ENCODE data around the gene MICALL2. TPM values are rescaled to one million over a fixed set of nuclear protein-coding genes. Genes with fewer than 3 reads are reported as not detected.

The MICALL2 gene
- polyA plus RNA-seq, 1 experiment, result 11.1 TPM

- CTCF ChIA-PET, result interaction anchor here (1.3 to 2.9 kb wide), 3 partner anchors 9 to 197 kb away, joined by 3 to 18 read pairs (median 4); no protein-coding TSS in a partner anchor
These were observed 37.3 kb downstream of the MICALL2 start for GRCh38 chr7:1421946-1422345.

GRCh38 chr7:1421020-1421790, 38.1 kb downstream of the MICALL2 start:
- POLR2A ChIA-PET, result no interaction called here
- CTCF ChIA-PET, result interaction anchor here (2.9 kb wide), 1 partner anchor 11 kb away, joined by 18 read pairs; no protein-coding TSS in a partner anchor
- TF ChIP-seq, protein P1, sequence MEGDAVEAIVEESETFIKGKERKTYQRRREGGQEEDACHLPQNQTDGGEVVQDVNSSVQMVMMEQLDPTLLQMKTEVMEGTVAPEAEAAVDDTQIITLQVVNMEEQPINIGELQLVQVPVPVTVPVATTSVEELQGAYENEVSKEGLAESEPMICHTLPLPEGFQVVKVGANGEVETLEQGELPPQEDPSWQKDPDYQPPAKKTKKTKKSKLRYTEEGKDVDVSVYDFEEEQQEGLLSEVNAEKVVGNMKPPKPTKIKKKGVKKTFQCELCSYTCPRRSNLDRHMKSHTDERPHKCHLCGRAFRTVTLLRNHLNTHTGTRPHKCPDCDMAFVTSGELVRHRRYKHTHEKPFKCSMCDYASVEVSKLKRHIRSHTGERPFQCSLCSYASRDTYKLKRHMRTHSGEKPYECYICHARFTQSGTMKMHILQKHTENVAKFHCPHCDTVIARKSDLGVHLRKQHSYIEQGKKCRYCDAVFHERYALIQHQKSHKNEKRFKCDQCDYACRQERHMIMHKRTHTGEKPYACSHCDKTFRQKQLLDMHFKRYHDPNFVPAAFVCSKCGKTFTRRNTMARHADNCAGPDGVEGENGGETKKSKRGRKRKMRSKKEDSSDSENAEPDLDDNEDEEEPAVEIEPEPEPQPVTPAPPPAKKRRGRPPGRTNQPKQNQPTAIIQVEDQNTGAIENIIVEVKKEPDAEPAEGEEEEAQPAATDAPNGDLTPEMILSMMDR (IDR thresholded peaks at IDR 0.05; ENCODE audit: insufficient read depth, low read depth, low read length), result no peak
- Histone ChIP-seq H3K36me3 (ENCODE audit: control insufficient read depth, insufficient read depth, low read length) (no peaks in the 10 kb centered on the region), H3K27me3 (ENCODE audit: control insufficient read depth, insufficient read depth, low read length) (peaks cover 14% of the 10 kb centered on the region), H3K4me3 (ENCODE audit: low read depth, low read length) (no peak overlapping the region)
- no peak for DNase-seq (ENCODE audit: low read depth)

More at GRCh38 chr7:1421946-1422345, 37.3 kb downstream of the MICALL2 start:
- H3K4me3 ChIP-seq (ENCODE audit: low read depth, low read length), result no peak overlapping the region
- H3K36me3 ChIP-seq (ENCODE audit: control insufficient read depth, insufficient read depth, low read length), result no peaks in the 10 kb centered on the region
- TF ChIP-seq, protein P1 (IDR thresholded peaks at IDR 0.05; ENCODE audit: insufficient read depth, low read depth, low read length), result no peak
- DNase-seq (ENCODE audit: low read depth), result no peak
- POLR2A ChIA-PET, result no interaction called here
- H3K27me3 ChIP-seq (ENCODE audit: control insufficient read depth, insufficient read depth, low read length), result peaks cover 14% of the 10 kb centered on the region

- ChIA-PET POLR2A (no interaction called here), CTCF (no interaction called here)
- Histone ChIP-seq H3K27me3 (ENCODE audit: control insufficient read depth, insufficient read depth, low read length) (peaks cover 14% of the 10 kb centered on the region), H3K36me3 (ENCODE audit: control insufficient read depth, insufficient read depth, low read length) (no peaks in the 10 kb centered on the region), H3K4me3 (ENCODE audit: low read depth, low read length) (no peak overlapping the region)
- DNase-seq (ENCODE audit: low read depth), result no peak
- TF ChIP-seq, protein P1 (IDR thresholded peaks at IDR 0.05; ENCODE audit: insufficient read depth, low read depth, low read length), result no peak
These were observed 39.6 kb downstream of the MICALL2 start for GRCh38 chr7:1419688-1420087.

- DNase-seq (ENCODE audit: low read depth), result no peak
- POLR2A ChIA-PET, result no interaction called here
- TF ChIP-seq, protein P1 (IDR thresholded peaks at IDR 0.05; ENCODE audit: insufficient read depth, low read depth, low read length), result no peak
- peaks cover 14% of the 10 kb centered on the region for H3K27me3 ChIP-seq (ENCODE audit: control insufficient read depth, insufficient read depth, low read length)
- H3K4me3 ChIP-seq (ENCODE audit: low read depth, low read length), result no peak overlapping the region
- no peaks in the 10 kb centered on the region for H3K36me3 ChIP-seq (ENCODE audit: control insufficient read depth, insufficient read depth, low read length)
- CTCF ChIA-PET, result no interaction called here
These were observed 40.0 kb downstream of the MICALL2 start for GRCh38 chr7:1419310-1419634.

- POLR2A ChIA-PET, result no interaction called here
- Histone ChIP-seq H3K36me3 (ENCODE audit: control insufficient read depth, insufficient read depth, low read length) (no peaks in the 10 kb centered on the region), H3K27me3 (ENCODE audit: control insufficient read depth, insufficient read depth, low read length) (peaks cover 10% of the 10 kb centered on the region), H3K4me3 (ENCODE audit: low read depth, low read length) (no peak overlapping the region)
- TF ChIP-seq, protein P1 (IDR thresholded peaks at IDR 0.05; ENCODE audit: insufficient read depth, low read depth, low read length), result no peak
- DNase-seq (ENCODE audit: low read depth), result no peak
- CTCF ChIA-PET, result interaction anchor here (2.0 kb wide), 1 partner anchor 14 kb away, joined by 11 read pairs; no protein-coding TSS in a partner anchor
These were observed 40.6 kb downstream of the MICALL2 start for GRCh38 chr7:1418505-1419309.
